ENCODE measurements around the gene NCF2.
A peak's percentile ranks its signal among the peaks of the same experiment; 100 is the strongest.
"Not testable (repeated sequence)": the region's sequence is repeated elsewhere in the genome, so short reads cannot be mapped to it uniquely, and the experiment has no call there.

The NCF2 gene

GRCh38 chr1:183590244-183591191 lies at the start of gene NCF2:
NCF2 (minus strand) TSS chr1:183590459; CDS start chr1:183590329, 130 bp downstream.
- peak; percentile 96 to 98 for DNase-seq

GRCh38 chr1:183638649-183639387 lies 48.6 kb upstream of the NCF2 start:
- DNase-seq: peak; percentile 67 to 74

GRCh38 chr1:183636783-183637182 lies 46.5 kb upstream of the NCF2 start:
- DNase-seq: no peak

GRCh38 chr1:183636334-183636682 lies 46.0 kb upstream of the NCF2 start:
- no peak for DNase-seq

- DNase-seq: peak; percentile 93
These were observed 45.5 kb upstream of the NCF2 start, which contains the start of gene ARPC5 for GRCh38 chr1:183635606-183636333. ARPC5 (minus strand) TSS chr1:183635783; CDS start chr1:183635659, 124 bp downstream.

- no peak for DNase-seq
These were observed 44.9 kb upstream of the NCF2 start for GRCh38 chr1:183635099-183635605.

GRCh38 chr1:183634429-183635065 lies 44.3 kb upstream of the NCF2 start:
- DNase-seq: no peak

- DNase-seq: peak; percentile 82 to 83
These were observed 43.6 kb upstream of the NCF2 start for GRCh38 chr1:183633676-183634343.

- DNase-seq: no peak
These were observed 42.7 kb upstream of the NCF2 start for GRCh38 chr1:183632964-183633363.

GRCh38 chr1:183632114-183632513 lies 41.9 kb upstream of the NCF2 start:
- DNase-seq: peak in 1 of 2 experiments; percentile 10

- no peak for DNase-seq
These were observed 40.5 kb upstream of the NCF2 start for GRCh38 chr1:183630748-183631147.

- DNase-seq: no peak
These were observed 38.3 kb upstream of the NCF2 start for GRCh38 chr1:183628537-183628936.

- not testable (repeated sequence) for DNase-seq
These were observed 36.0 kb upstream of the NCF2 start for GRCh38 chr1:183626236-183626635.

- DNase-seq: peak; percentile 61 to 62
These were observed 32.9 kb upstream of the NCF2 start for GRCh38 chr1:183622884-183623785.

- DNase-seq: peak; percentile 23 to 49
These were observed 31.8 kb upstream of the NCF2 start for GRCh38 chr1:183622013-183622412.

GRCh38 chr1:183620311-183620710 lies 30.1 kb upstream of the NCF2 start:
- DNase-seq: no peak

GRCh38 chr1:183619781-183620180 lies 29.5 kb upstream of the NCF2 start:
- DNase-seq: no peak

GRCh38 chr1:183618202-183618601 lies 27.9 kb upstream of the NCF2 start:
- not testable (repeated sequence) for DNase-seq

GRCh38 chr1:183612975-183613374 lies 22.7 kb upstream of the NCF2 start:
- DNase-seq: not testable (repeated sequence)

- DNase-seq: no peak
These were observed 22.1 kb upstream of the NCF2 start for GRCh38 chr1:183612407-183612806.

- DNase-seq: no peak
These were observed 20.8 kb upstream of the NCF2 start for GRCh38 chr1:183611021-183611420.
